ENCODE results near the gene OPCML.

DNA sequence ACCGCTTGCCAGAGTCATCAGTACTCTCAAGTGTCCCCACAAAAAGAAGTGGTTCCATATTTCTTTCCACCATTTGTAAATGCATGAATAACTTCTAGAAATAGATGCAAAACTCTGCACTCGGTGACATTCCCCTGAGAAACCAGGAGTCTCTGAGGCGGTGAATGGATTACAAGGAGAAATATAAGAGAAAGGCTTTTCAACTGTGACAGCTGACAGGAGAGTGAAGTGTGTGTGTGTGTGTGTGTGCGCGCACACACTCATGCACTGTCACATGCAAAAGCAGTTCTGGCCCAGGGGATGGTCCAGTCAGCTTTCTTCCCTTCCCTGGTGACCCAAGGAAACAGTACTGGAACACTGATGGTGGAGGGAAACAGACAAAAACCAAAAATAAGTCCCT, 710.0 kb downstream of the OPCML start:
- TF ChIP-seq, protein P1, sequence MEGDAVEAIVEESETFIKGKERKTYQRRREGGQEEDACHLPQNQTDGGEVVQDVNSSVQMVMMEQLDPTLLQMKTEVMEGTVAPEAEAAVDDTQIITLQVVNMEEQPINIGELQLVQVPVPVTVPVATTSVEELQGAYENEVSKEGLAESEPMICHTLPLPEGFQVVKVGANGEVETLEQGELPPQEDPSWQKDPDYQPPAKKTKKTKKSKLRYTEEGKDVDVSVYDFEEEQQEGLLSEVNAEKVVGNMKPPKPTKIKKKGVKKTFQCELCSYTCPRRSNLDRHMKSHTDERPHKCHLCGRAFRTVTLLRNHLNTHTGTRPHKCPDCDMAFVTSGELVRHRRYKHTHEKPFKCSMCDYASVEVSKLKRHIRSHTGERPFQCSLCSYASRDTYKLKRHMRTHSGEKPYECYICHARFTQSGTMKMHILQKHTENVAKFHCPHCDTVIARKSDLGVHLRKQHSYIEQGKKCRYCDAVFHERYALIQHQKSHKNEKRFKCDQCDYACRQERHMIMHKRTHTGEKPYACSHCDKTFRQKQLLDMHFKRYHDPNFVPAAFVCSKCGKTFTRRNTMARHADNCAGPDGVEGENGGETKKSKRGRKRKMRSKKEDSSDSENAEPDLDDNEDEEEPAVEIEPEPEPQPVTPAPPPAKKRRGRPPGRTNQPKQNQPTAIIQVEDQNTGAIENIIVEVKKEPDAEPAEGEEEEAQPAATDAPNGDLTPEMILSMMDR (IDR thresholded peaks at IDR 0.05; ENCODE audit: low read depth, low read length, poor library complexity, severe bottlenecking): no peak
- TF ChIP-seq EZH2phosphoT487 (IDR thresholded peaks at IDR 0.05; ENCODE audit: borderline replicate concordance, low read length): no peak

Measured in DOHH2 (cell line).